GM21825 (cell line): Measurements from ENCODE around the gene PLCE1.

Experiments
- ATAC-seq: cut with Tn5 transposase; IDR thresholded peaks from one replicate; pipeline ENCODE4 v1.9.1; 2021; ENCODE audit warnings: mild to moderate bottlenecking, moderate library complexity; ENCODE audit not compliant: unreplicated experiment

PLCE1 gene

DNA sequence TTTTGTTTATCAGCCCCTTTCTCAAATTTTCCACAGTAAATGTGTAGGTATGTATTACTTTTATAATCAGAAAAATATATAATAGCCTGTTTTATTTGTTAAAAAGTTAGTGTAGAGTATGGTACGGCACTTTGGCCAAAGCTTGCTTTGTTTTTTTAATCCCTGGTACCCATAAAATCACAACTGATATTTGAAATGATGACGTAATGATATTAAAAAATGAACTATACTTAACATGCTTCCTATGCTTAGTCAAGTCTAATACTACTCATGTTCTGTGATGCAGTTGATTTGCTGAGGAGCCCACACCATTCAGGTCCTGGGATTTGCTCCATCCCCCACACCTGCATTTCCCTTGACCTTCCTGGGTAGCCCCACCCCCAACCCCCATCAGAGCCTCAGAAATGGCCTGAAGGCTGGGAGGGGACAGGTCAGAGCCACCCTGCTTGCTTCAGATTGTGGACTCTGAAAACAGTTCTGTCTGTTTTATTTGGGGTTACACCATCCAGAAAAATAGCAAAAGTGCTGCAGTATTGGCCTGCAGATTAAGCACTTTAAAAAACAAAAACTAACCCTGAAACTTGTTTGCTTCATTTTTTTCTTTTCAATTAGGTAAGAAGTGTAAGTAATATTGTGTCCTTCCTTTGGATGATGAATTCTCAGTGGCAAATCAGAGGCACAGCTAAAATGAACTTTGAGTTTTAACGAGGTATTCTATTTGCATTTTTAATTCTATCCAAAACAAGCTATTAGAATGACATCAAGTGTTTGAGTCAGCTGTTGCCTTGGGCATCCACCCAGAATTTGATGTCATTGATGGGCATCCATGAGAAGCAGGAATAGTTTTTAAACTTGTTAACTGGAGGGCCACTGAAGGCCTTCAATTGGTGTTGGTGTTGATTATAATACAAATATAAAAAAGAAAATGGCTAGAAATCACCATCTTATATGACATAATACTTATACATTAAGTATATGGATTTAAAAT lies 23.3 kb downstream of the PLCE1 start:
- ATAC-seq: no peak

DNA sequence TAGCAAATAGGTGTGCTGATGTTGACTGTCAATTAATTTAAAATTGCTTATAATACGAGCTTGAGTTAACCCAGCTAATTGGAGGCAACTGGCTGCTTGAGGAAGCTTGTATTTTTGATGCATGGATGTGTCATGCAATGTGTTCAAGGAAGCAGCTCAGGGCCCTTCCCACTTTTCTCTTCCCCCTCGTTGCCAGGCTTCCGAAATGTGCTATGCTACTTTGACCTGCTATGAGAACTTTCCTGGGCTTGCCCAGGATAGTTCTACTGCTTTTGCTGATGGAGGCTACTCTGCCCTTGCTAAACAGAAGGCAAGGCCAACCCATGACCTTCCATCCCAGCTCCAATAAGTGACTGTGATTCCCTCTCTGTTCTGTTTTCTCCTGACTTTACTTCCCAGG lies 24.4 kb downstream of the PLCE1 start:
- no peak for ATAC-seq

DNA sequence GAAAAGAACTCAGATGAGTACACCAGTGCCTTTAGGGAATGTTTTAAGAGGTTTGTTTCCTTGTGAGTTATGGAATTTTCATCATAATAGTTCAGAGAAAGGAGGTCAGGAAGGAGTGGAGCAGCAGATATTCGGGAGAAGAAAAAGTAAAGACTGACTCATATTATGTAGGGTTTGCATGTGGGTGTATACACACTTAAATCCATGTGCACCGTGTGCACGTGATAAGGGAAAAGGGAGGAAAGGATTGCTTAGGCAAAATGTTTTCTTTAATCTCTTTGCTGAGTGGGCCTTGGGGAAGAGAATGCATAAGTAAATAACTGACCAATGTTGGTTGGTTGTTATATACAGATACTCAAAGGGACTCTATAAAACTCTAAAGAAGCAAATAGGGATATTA lies 30.2 kb downstream of the PLCE1 start:
- ATAC-seq: no peak

DNA sequence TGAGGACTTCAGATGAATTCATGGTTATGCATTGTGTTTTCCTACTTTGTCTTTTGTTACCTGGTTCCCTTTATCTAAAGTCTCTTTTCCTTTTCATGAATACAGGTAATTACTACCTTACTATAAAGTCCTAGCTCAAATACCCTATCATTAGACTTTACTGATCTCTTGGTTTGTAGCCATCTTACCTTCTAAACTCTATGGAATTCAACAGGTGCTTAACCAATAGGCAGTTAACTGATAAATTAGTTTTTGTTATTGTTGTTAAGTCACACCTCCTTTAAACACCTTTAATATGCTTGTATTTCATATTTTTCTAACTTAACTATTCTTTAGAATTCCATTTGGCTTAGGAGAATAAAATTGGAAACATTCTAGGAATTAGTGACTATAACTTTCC lies 30.7 kb downstream of the PLCE1 start:
- no peak for ATAC-seq

DNA sequence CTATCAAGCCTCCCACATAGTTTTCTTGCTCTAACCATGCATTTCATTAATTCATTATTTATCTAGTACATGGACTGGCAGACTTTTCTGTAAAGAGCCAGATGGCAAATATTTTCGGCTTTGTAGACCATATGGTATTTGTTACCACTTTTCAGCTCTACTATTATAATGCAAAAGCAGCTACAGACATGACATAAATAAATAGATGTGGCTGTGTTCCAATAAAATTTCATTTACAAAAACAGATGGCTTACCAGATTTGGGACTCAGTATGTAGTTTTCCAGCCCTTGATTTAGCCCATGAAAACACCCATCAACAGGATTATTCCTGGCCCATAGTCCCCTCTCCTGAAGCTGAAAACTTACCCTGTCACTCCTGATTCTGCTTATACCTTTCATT lies 32.1 kb downstream of the PLCE1 start:
- ATAC-seq: no peak

DNA sequence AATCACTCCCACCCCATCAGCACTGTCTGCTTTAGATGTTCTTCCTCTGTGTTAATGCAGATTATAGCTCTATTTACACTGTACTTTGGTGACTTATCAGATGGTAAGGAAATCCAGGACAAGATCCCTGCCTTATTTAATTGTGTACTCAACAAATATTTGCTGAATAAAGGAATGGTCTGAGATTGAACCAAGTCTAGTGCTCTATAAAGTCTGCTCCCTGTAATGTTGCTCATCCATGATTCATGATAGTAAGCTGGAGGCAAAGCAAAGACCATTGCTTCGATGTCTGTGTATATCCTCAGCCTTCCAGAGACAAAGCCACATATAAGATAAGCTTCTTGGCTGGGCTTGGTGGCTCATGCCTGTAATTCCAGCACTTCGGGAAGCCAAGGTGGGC lies 33.5 kb downstream of the PLCE1 start:
- ATAC-seq: no peak

DNA sequence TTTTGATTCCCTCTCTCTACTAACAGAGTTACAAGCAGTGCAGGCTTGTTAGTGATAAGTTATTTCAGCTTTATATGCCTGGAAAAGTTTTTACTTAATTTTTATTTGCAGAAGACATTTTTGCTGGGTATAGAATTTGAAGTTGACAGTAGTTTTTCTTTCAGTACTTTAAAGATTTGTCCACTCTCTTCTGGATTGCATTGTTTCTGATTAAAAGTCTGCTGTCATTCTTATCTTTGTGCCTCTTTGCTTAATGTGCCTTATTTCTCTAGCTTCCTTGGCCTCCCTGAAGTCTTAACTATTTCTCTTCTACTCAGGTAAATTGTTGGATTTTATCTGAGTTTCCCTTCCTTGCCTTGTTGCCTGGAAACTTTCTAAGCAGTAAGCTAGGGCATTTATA lies 36.2 kb downstream of the PLCE1 start:
- no peak for ATAC-seq

DNA sequence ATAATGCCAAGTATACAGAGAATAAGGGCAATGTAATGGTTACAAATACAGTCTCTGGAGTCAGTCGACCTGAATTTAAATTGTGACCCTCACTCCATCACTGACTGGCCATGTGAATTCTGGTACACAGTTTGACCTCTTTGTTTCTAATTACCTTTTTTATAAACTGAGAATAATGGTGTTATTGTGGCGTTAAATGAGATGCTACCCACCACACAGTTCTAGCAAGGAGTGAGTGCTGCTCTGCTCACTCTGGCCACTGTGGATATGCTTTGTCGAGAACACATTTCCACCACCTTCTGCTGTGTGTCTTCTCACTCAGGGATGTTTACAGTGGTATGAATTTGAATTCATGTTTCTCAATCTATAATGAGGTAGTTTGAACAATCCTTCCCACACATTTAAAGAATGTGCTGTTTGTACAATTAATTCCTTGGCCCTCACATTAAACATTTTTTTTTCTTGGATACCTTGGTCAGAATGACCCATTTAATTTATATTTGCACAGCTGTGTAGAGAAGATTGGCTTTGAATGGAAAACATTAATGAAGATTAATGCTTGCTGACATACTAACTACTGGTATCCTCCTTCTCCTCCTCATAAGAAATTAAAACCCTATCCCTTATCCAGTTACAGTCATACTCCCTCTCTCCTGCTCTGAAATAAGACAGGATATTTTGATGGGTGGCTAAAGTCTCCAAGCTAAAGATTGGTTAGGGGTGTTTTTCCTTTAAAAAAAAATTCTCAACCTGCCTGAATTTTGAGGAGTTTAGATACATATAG lies 42.4 kb downstream of the PLCE1 start:
- ATAC-seq: no peak

DNA sequence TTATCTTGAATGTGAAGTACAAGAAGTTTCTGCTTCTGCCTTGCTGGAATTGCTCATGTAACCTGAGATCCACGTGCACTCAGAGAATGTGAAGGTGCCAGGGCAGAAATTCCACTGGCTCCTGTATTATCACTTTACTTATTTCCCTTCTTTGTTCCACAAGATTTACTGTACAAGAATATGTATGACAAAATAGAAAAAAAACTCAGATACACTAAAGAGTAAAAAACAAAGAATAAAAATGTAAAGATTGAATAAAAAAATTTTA lies 43.0 kb downstream of the PLCE1 start:
- no peak for ATAC-seq

DNA sequence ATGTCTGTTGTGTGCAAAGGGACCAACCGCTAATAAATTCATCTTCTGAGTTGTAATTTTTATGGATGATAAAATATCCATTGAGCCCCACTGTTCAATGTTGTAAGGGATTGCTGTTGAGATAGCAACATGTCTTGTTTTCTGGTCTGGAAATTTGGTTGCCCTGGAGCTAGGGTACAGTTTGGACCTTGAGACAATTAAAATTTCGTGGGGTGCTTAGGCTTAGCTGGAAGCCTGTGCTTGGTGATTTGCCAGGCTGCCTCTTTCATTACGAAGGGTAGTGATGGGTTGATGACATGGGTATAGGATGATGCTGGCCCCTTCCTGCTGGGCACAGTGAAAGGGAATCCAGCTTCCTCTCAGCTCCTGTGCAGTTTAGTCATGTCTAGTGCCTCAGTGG lies 43.6 kb downstream of the PLCE1 start:
- no peak for ATAC-seq

DNA sequence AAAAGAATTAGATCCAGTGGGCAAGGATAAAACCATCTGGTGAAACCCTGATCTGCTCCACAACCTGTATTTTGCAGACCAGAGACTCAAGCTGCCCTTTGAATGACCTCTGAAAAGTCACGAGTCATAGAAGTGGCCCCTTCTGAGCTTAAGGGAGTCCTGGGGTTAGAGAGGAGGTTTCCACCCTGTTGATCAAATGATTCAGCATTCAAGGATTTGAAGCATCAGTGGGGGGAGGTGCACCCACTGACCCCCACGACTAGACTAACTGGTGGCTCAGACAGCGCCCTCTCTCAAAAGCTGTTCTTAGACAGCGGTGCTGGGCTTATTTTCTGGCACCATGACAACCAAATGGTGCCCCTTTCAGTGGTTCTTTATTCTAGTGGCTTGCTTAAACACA lies 44.3 kb downstream of the PLCE1 start:
- ATAC-seq: no peak

DNA sequence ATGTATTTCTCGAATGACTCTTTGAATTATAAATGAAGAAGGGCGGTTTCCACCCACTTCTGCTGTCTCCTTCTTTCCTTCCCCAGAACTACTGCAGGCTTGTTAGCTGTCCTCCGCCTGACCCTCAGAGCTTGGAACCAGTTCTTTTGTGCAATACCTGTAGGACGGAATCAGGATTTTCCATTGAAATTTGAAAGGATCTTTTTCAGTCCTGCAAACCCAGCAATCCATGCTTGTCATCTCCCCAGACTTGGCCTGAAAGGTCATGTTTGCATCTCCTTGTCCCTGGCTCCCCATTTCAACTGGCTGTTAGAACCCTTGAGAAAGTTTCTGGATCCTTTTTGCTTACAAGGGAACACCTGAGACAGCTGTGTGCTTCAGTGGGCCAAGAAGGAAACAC lies 47.5 kb downstream of the PLCE1 start:
- ATAC-seq: no peak

DNA sequence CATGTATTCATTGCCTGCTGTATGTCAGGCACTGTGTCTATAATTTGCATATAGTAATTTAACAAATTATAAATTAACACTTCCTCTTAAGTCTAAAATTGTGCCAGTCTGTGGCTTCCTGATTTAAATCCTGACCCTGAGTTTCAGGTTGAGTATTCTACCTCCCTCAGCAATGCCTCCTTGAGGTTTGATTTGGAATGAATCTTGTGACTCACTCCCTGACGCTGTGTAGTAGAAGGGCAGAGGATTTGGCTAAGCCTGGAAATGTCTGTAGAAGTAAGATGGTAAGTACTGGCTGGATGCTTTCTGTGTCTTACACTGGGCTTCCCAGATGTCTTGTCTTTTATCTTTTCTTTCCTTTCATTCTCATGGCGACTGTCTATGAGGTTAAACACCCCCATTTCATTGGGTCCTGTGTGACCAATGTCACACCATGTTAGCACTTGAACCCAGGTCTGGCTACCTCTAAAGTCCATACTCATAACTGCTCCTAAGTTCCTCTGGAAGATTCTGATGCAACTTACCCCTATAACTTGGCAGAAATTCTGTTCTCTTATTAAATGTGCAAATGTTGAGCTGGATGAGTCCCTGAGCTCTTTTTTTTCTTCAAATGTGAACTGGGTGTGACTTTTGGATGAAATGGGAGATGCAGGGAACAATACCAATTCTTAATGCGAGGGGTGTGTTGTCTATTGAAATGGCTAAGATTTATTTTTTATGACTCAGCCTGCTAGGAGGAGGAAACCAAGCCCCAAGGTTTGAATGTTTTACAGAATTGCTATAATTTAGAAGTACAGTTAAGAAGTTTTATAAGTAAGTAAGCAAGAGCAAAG lies 48.5 kb downstream of the PLCE1 start:
- ATAC-seq: no peak

DNA sequence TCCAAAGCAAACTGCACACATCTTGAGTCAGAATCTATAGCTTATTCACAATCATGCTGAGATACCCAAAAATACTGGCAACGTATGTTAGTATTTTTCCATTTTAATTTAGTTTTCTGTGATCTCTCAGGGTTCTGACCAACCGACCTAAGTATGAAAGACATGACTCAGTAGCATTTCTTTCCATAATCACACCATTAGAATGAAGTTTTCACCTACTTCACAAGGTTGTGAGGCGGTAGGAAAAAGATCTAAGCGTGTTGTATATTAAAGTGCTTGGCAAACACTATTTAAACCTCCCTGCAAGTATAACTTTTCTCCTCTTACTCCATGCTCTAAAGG lies 49.1 kb downstream of the PLCE1 start:
- no peak for ATAC-seq
